ENCODE data around the gene RET.

Gene RET

GRCh38 chr10:43122826-43123225 lies 46.0 kb downstream of the RET start:
- Histone ChIP-seq H3K27ac (ENCODE audit: extremely low read depth, low read depth, low read length) (no peak overlapping the region), H3K9me3 (ENCODE audit: control insufficient read depth, insufficient read depth, low read depth, low read length) (no peaks in the 10 kb centered on the region), H3K36me3 (ENCODE audit: control insufficient read depth in 2 of 2, insufficient read depth in 1 of 2, low read length in 2 of 2) (no peaks in the 10 kb centered on the region), H3K4me3 (ENCODE audit: low read depth, low read length) (no peak overlapping the region), H3K4me1 (ENCODE audit: control insufficient read depth, insufficient read depth, low read length) (no peaks in the 10 kb centered on the region)
- TF ChIP-seq ZNF610 (tag by site-specific recombination; IDR thresholded peaks at IDR 0.05; ENCODE audit: borderline replicate concordance) (no peak), ZNF654 (tag by site-specific recombination; IDR thresholded peaks at IDR 0.05; ENCODE audit: low read depth) (no peak), ZNF214 (tag by site-specific recombination; IDR thresholded peaks at IDR 0.05; ENCODE audit: borderline replicate concordance) (no peak), ZNF24 (tag by site-specific recombination; IDR thresholded peaks at IDR 0.05) (no peak), ZNF335 (tag by site-specific recombination; conservative IDR thresholded peaks at IDR 0.05) (no peak), REPIN1 (tag by site-specific recombination; IDR thresholded peaks at IDR 0.05; ENCODE audit: low read depth) (no peak), ZNF354C (tag by site-specific recombination; IDR thresholded peaks at IDR 0.05; ENCODE audit: borderline replicate concordance, low read depth) (no peak), ZNF585B (tag by site-specific recombination; IDR thresholded peaks at IDR 0.05) (no peak), ZNF658 (tag by site-specific recombination; IDR thresholded peaks at IDR 0.05) (no peak), TCF7L2 (IDR thresholded peaks at IDR 0.05; ENCODE audit: borderline replicate concordance, low read depth, low read length) (no peak), ZNF571 (tag by site-specific recombination; IDR thresholded peaks at IDR 0.05) (no peak), AEBP2 (tag by site-specific recombination; IDR thresholded peaks at IDR 0.05; ENCODE audit: borderline replicate concordance) (no peak), ZFP37 (tag by site-specific recombination; IDR thresholded peaks at IDR 0.05) (no peak)
- TF ChIP-seq, protein P1, sequence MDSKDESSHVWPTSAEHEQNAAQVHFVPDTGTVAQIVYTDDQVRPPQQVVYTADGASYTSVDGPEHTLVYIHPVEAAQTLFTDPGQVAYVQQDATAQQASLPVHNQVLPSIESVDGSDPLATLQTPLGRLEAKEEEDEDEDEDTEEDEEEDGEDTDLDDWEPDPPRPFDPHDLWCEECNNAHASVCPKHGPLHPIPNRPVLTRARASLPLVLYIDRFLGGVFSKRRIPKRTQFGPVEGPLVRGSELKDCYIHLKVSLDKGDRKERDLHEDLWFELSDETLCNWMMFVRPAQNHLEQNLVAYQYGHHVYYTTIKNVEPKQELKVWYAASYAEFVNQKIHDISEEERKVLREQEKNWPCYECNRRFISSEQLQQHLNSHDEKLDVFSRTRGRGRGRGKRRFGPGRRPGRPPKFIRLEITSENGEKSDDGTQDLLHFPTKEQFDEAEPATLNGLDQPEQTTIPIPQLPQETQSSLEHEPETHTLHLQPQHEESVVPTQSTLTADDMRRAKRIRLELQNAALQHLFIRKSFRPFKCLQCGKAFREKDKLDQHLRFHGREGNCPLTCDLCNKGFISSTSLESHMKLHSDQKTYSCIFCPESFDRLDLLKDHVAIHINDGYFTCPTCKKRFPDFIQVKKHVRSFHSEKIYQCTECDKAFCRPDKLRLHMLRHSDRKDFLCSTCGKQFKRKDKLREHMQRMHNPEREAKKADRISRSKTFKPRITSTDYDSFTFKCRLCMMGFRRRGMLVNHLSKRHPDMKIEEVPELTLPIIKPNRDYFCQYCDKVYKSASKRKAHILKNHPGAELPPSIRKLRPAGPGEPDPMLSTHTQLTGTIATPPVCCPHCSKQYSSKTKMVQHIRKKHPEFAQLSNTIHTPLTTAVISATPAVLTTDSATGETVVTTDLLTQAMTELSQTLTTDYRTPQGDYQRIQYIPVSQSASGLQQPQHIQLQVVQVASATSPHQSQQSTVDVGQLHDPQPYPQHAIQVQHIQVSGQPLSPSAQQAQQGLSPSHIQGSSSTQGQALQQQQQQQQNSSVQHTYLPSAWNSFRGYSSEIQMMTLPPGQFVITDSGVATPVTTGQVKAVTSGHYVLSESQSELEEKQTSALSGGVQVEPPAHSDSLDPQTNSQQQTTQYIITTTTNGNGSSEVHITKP (tag by site-specific recombination; IDR thresholded peaks at IDR 0.05) = no peak
- CTCF ChIA-PET = no interaction called here
- POLR2A ChIA-PET = no interaction called here

DNA sequence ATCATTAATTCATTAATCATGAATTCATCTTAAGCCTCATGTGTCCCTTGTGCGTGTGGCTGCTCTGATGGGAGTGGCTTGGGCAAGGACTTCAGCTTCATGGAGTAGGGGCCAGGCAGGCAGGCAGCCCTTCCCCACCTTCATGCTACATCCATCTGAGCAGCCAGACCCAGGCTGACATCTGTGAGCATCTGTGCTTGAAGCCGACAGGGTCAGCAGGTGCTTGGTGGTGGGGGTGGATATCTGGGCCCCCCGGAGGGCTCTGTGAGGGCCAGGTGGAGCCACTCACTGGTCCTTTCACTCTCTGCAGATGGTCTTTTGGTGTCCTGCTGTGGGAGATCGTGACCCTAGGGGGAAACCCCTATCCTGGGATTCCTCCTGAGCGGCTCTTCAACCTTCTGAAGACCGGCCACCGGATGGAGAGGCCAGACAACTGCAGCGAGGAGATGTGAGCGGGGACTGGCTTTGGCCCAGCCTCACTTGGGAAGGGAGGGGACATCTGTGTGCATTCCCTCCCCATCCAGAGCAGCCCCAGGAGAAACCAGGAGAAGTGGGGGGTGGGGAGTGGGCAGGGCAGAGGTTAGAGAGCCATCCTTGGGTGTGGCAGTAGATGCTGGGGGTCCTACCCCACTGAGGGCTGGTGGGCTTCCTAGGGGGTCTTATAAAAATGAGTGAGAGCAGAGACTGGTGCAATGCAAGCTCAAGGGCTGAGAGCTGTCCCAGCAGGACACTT lies 46.7 kb downstream of the RET start:
- no peak for TF ChIP-seq ZNF488 (tag by site-specific recombination; IDR thresholded peaks at IDR 0.05)
- peak; percentile 93 for TF ChIP-seq GLIS1 (tag by site-specific recombination; IDR thresholded peaks at IDR 0.05)
- peak; percentile 81 for TF ChIP-seq ZIC2 (tag by site-specific recombination; IDR thresholded peaks at IDR 0.05)
- H3K4me1 ChIP-seq (ENCODE audit: control insufficient read depth, insufficient read depth, low read length) = no peaks in the 10 kb centered on the region
- H3K27ac ChIP-seq (ENCODE audit: extremely low read depth, low read depth, low read length) = no peak overlapping the region
- ChIA-PET CTCF (no interaction called here), POLR2A (no interaction called here)
- no peak overlapping the region for H3K4me3 ChIP-seq (ENCODE audit: low read depth, low read length)
- no peaks in the 10 kb centered on the region for H3K36me3 ChIP-seq (ENCODE audit: control insufficient read depth in 2 of 2, insufficient read depth in 1 of 2, low read length in 2 of 2)
- H3K9me3 ChIP-seq (ENCODE audit: control insufficient read depth, insufficient read depth, low read depth, low read length) = no peaks in the 10 kb centered on the region

Data from HEK293 (cell line).